Testis (tissue), 2 donors: Measurements from ENCODE around the gene PINLYP.

Source experiments
- CTCF ChIP-seq, 3 experiments: fragments of 450-650 bp in 2 of 3; fragments of 200-600 bp in 1 of 3; sonication (generic) in 1 of 3; IDR thresholded peaks; one replicate each; pipeline ENCODE4 v1.5.1; 2016 to 2019; ENCODE audit warnings: antibody characterized with exemption in 3 of 3, mild to moderate bottlenecking in 2 of 3, moderate library complexity in 1 of 3
- POLR2A ChIP-seq: fragments of 450-650 bp; IDR thresholded peaks from one replicate; pipeline ENCODE4 v1.6.1; 2017; ENCODE audit warnings: antibody characterized with exemption, mild to moderate bottlenecking, moderate library complexity

DNA sequence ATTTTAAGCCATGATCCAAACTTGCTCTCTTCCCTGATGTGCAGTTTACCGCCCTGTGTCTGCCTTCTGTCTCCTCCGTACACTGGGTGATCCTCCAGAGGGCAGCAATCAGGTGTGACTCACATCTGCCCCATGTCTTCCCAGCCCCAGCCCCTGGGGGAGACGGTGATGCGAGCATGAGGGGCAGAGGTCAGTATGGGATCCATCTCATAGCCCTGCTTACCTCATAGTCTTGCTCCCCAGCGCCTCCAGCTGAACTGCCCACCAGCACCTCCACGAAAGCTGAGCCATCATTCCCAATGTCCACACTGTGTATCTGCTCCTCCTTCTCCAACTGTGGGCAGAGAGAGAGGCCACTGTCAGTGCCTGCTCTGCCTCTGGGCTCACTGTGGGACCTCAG lies 14.9 kb upstream of the PINLYP start:
- TF ChIP-seq CTCF (IDR thresholded peaks at IDR 0.05), result no peak
- no peak for TF ChIP-seq POLR2A
